ENCODE measurements around the gene IFT27.

The IFT27 gene

GRCh38 chr22:36714110-36714509, 61.8 kb downstream of the IFT27 start:
- H3K4me3 ChIP-seq (replicated peaks; ENCODE audit: low read depth, low read length) = no peak overlapping the region
- no peak for TF ChIP-seq CTCF (IDR thresholded peaks at IDR 0.05; ENCODE audit: insufficient read depth, low read length, poor library complexity, severe bottlenecking)
- DNase-seq (ENCODE audit: extremely low read depth, insufficient read length) = no peak
- H3K36me3 ChIP-seq (ENCODE audit: control insufficient read depth, insufficient read depth, low read length) = no peaks in the 10 kb centered on the region
- no peaks in the 10 kb centered on the region; the same call in 1 of the 2 replicates for H3K27me3 ChIP-seq (replicated peaks; ENCODE audit: control insufficient read depth, insufficient read depth, low read length)

GRCh38 chr22:36713436-36713835, 62.5 kb downstream of the IFT27 start:
- Histone ChIP-seq H3K36me3 (ENCODE audit: control insufficient read depth, insufficient read depth, low read length) (no peaks in the 10 kb centered on the region), H3K27me3 (replicated peaks; ENCODE audit: control insufficient read depth, insufficient read depth, low read length) (peaks cover 4% of the 10 kb centered on the region), H3K4me3 (replicated peaks; ENCODE audit: low read depth, low read length) (no peak overlapping the region)
- no peak for DNase-seq (ENCODE audit: extremely low read depth, insufficient read length)
- TF ChIP-seq CTCF (IDR thresholded peaks at IDR 0.05; ENCODE audit: insufficient read depth, low read length, poor library complexity, severe bottlenecking) = no peak

Measured in GM06990 (cell line).